PFSK-1 (cell line): ENCODE results near the gene IL1RAP.

Experiments
- FOXP2 ChIP-seq: optimal IDR thresholded peaks from 2 replicates; pipeline ENCODE3; 2011; ENCODE audit warnings: borderline replicate concordance, control low read depth, inconsistent platforms; ENCODE audit not compliant: insufficient read depth; ENCODE audit errors: extremely low read length, extremely low read depth
- POLR2AphosphoS5 ChIP-seq: IDR thresholded peaks from 2 replicates; pipeline ENCODE4 v1.6.1; 2012; ENCODE audit warnings: low read depth, mild to moderate bottlenecking, control low read depth, low read length, moderate library complexity
- REST ChIP-seq, 2 experiments: IDR thresholded peaks; 2 replicates each; pipeline versions ENCODE4 v1.6.1 to v1.8.0; 2011 to 2012; ENCODE audit warnings: low read depth in 2 of 2, low read length in 2 of 2, control low read depth in 1 of 2, inconsistent platforms in 1 of 2, mild to moderate bottlenecking in 1 of 2, moderate library complexity in 1 of 2; ENCODE audit not compliant: insufficient read depth in 1 of 2
- SIN3A ChIP-seq: IDR thresholded peaks from 2 replicates; pipeline ENCODE4 v1.6.1; 2012; ENCODE audit warnings: mild to moderate bottlenecking, low read length, moderate library complexity, borderline replicate concordance; ENCODE audit not compliant: insufficient read depth
- TAF1 ChIP-seq: IDR thresholded peaks from 2 replicates; pipeline ENCODE4 v1.6.1; 2012; ENCODE audit warnings: low read length, control low read depth, borderline replicate concordance; ENCODE audit not compliant: insufficient read depth

The IL1RAP gene

GRCh38 chr3:190695994-190696393 is 182.1 kb downstream of the IL1RAP start:
- TF ChIP-seq TAF1 (no peak), FOXP2 (no peak)

- TF ChIP-seq POLR2AphosphoS5, result no peak
- no peak for TF ChIP-seq FOXP2
- TF ChIP-seq TAF1, result no peak
- no peak for TF ChIP-seq SIN3A
- no peak for TF ChIP-seq REST (IDR thresholded peaks at IDR 0.05; ENCODE audit: insufficient read depth in 1 of 2, low read depth in 2 of 2, low read length in 2 of 2)
Observed at GRCh38 chr3:190696777-190697501, 183.1 kb downstream of the IL1RAP start.

- TF ChIP-seq FOXP2 (no peak), TAF1 (no peak), SIN3A (no peak), POLR2AphosphoS5 (no peak), REST (IDR thresholded peaks at IDR 0.05; ENCODE audit: insufficient read depth in 1 of 2, low read depth in 2 of 2, low read length in 2 of 2) (no peak)
Observed at GRCh38 chr3:190697502-190697830, 183.6 kb downstream of the IL1RAP start.

- TF ChIP-seq SIN3A, result no peak
- TF ChIP-seq TAF1, result no peak
- TF ChIP-seq FOXP2, result no peak
- TF ChIP-seq REST (IDR thresholded peaks at IDR 0.05; ENCODE audit: insufficient read depth in 1 of 2, low read depth in 2 of 2, low read length in 2 of 2), result no peak
- no peak for TF ChIP-seq POLR2AphosphoS5
Observed at GRCh38 chr3:190697901-190698300, 184.0 kb downstream of the IL1RAP start.

GRCh38 chr3:190699776-190700175 is 185.9 kb downstream of the IL1RAP start:
- TF ChIP-seq POLR2AphosphoS5, result no peak
- TF ChIP-seq FOXP2, result no peak
- no peak for TF ChIP-seq TAF1
- no peak for TF ChIP-seq SIN3A
- TF ChIP-seq REST (IDR thresholded peaks at IDR 0.05; ENCODE audit: insufficient read depth in 1 of 2, low read depth in 2 of 2, low read length in 2 of 2), result no peak
